ENCODE results near the gene EXPH5. TPM values are rescaled to one million over a fixed set of nuclear protein-coding genes. Genes with fewer than 3 reads are reported as not detected.

Gene EXPH5
- total RNA-seq, 1 experiment from 2014 or later, result 18.1 TPM

GRCh38 chr11:108580645-108581044 is 12.9 kb downstream of the EXPH5 start:
- Histone ChIP-seq H3K4me1 (no peaks in the 10 kb centered on the region), H3K27me3 (replicated peaks; ENCODE audit: control insufficient read depth, insufficient read depth, low read length) (no peaks in the 10 kb centered on the region), H3K4me3 (ENCODE audit: low read depth, low read length) (no peak overlapping the region), H3K9me3 (no peaks in the 10 kb centered on the region), H3K36me3 (ENCODE audit: control insufficient read depth, insufficient read depth, low read length) (no peaks in the 10 kb centered on the region)
- Mint-ChIP-seq H3K4me1 (ENCODE audit: low read depth, unreplicated experiment) (peaks cover 10% of the 10 kb centered on the region), H3K4me3 (ENCODE audit: unreplicated experiment) (no peak overlapping the region), H3K9me3 (ENCODE audit: unreplicated experiment) (peaks cover 12% of the 10 kb centered on the region), H3K27ac (ENCODE audit: unreplicated experiment) (no peak overlapping the region), H3K27me3 (ENCODE audit: insufficient read depth, unreplicated experiment) (no peaks in the 10 kb centered on the region), H3K36me3 (ENCODE audit: insufficient read depth, unreplicated experiment) (peaks cover 8% of the 10 kb centered on the region)
- DNase-seq, result no peak
- CTCF ChIA-PET, result no interaction called here
- POLR2A ChIA-PET, result no interaction called here
- TF ChIP-seq, protein P1, sequence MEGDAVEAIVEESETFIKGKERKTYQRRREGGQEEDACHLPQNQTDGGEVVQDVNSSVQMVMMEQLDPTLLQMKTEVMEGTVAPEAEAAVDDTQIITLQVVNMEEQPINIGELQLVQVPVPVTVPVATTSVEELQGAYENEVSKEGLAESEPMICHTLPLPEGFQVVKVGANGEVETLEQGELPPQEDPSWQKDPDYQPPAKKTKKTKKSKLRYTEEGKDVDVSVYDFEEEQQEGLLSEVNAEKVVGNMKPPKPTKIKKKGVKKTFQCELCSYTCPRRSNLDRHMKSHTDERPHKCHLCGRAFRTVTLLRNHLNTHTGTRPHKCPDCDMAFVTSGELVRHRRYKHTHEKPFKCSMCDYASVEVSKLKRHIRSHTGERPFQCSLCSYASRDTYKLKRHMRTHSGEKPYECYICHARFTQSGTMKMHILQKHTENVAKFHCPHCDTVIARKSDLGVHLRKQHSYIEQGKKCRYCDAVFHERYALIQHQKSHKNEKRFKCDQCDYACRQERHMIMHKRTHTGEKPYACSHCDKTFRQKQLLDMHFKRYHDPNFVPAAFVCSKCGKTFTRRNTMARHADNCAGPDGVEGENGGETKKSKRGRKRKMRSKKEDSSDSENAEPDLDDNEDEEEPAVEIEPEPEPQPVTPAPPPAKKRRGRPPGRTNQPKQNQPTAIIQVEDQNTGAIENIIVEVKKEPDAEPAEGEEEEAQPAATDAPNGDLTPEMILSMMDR (IDR thresholded peaks at IDR 0.05; ENCODE audit: insufficient read depth in 1 of 2, low read depth in 1 of 2, low read length in 1 of 2, severe bottlenecking in 1 of 2, unreplicated experiment in 1 of 2), result no peak
- intact Hi-C loops (cut with micrococcal nuclease; ENCODE audit: unreplicated experiment), result no loop called here
- BruUV-seq (replicated peaks), result no TSS peak

- H3K4me3 Mint-ChIP-seq (ENCODE audit: unreplicated experiment), result no peak overlapping the region
- H3K4me3 ChIP-seq (ENCODE audit: low read depth, low read length), result no peak overlapping the region
- H3K36me3 Mint-ChIP-seq (ENCODE audit: insufficient read depth, unreplicated experiment), result peaks cover 8% of the 10 kb centered on the region
- TF ChIP-seq, protein P1 (IDR thresholded peaks at IDR 0.05; ENCODE audit: insufficient read depth in 1 of 2, low read depth in 1 of 2, low read length in 1 of 2, severe bottlenecking in 1 of 2, unreplicated experiment in 1 of 2), result no peak
- peaks cover 10% of the 10 kb centered on the region for H3K4me1 Mint-ChIP-seq (ENCODE audit: low read depth, unreplicated experiment)
- H3K27ac Mint-ChIP-seq (ENCODE audit: unreplicated experiment), result no peak overlapping the region
- H3K27me3 Mint-ChIP-seq (ENCODE audit: insufficient read depth, unreplicated experiment), result no peaks in the 10 kb centered on the region
- CTCF ChIA-PET, result no interaction called here
- H3K9me3 Mint-ChIP-seq (ENCODE audit: unreplicated experiment), result peaks cover 12% of the 10 kb centered on the region
- H3K9me3 ChIP-seq, result no peaks in the 10 kb centered on the region
- intact Hi-C loops (cut with micrococcal nuclease; ENCODE audit: unreplicated experiment), result no loop called here
- no peaks in the 10 kb centered on the region; the same call in 1 of the 2 replicates for H3K36me3 ChIP-seq (ENCODE audit: control insufficient read depth, insufficient read depth, low read length)
- no peaks in the 10 kb centered on the region for H3K4me1 ChIP-seq
- POLR2A ChIA-PET, result no interaction called here
- no peak for DNase-seq
- no TSS peak for BruUV-seq (replicated peaks)
- H3K27me3 ChIP-seq (replicated peaks; ENCODE audit: control insufficient read depth, insufficient read depth, low read length), result no peaks in the 10 kb centered on the region
Measured at GRCh38 chr11:108580043-108580442, 13.5 kb downstream of the EXPH5 start.

- BruUV-seq (replicated peaks), result no TSS peak
- H3K4me3 Mint-ChIP-seq (ENCODE audit: unreplicated experiment), result no peak overlapping the region
- Histone ChIP-seq H3K27me3 (replicated peaks; ENCODE audit: control insufficient read depth, insufficient read depth, low read length) (no peaks in the 10 kb centered on the region), H3K9me3 (no peaks in the 10 kb centered on the region), H3K4me1 (peaks cover 12% of the 10 kb centered on the region), H3K4me3 (ENCODE audit: low read depth, low read length) (no peak overlapping the region), H3K36me3 (ENCODE audit: control insufficient read depth, insufficient read depth, low read length) (no peaks in the 10 kb centered on the region; the same call in 1 of the 2 replicates)
- peaks cover 12% of the 10 kb centered on the region for H3K9me3 Mint-ChIP-seq (ENCODE audit: unreplicated experiment)
- intact Hi-C loops (cut with micrococcal nuclease; ENCODE audit: unreplicated experiment), result no loop called here
- peaks cover 19% of the 10 kb centered on the region for H3K4me1 Mint-ChIP-seq (ENCODE audit: low read depth, unreplicated experiment)
- no peak overlapping the region for H3K27ac Mint-ChIP-seq (ENCODE audit: unreplicated experiment)
- peaks cover 8% of the 10 kb centered on the region for H3K36me3 Mint-ChIP-seq (ENCODE audit: insufficient read depth, unreplicated experiment)
- no peak for DNase-seq
- ChIA-PET CTCF (no interaction called here), POLR2A (no interaction called here)
- TF ChIP-seq, protein P1 (IDR thresholded peaks at IDR 0.05; ENCODE audit: insufficient read depth in 1 of 2, low read depth in 1 of 2, low read length in 1 of 2, severe bottlenecking in 1 of 2, unreplicated experiment in 1 of 2), result no peak
- no peaks in the 10 kb centered on the region for H3K27me3 Mint-ChIP-seq (ENCODE audit: insufficient read depth, unreplicated experiment)
Measured at GRCh38 chr11:108576523-108576922, 17.0 kb downstream of the EXPH5 start.

Data from Caco-2 (cell line).